IgD-negative memory B cell (primary cell): Measurements from ENCODE around the gene RNASET2. TPM values are rescaled to one million over a fixed set of nuclear protein-coding genes. Genes with fewer than 3 reads are reported as not detected.

Source experiments
- H3K27ac Mint-ChIP-seq, 3 donors: one replicate each; pipeline ENCODE4 v1.8.0; 2020 to 2022; ENCODE audit warnings: mild to moderate bottlenecking in 3 of 3, mixed read lengths in 3 of 3, moderate library complexity in 1 of 3
- H3K27me3 Mint-ChIP-seq: one replicate; pipeline ENCODE4 v1.8.0; 2021; ENCODE audit warnings: mixed read lengths
- H3K36me3 Mint-ChIP-seq: one replicate; pipeline ENCODE4 v1.8.0; 2020; ENCODE audit warnings: mild to moderate bottlenecking, mixed read lengths
- H3K4me1 Mint-ChIP-seq, 3 donors: one replicate each; pipeline ENCODE4 v1.8.0; 2020 to 2022; ENCODE audit warnings: mixed read lengths in 3 of 3, mild to moderate bottlenecking in 1 of 3
- H3K4me3 Mint-ChIP-seq, 4 donors: one replicate each; pipeline ENCODE4 v1.8.0; 2020 to 2022; ENCODE audit warnings: mild to moderate bottlenecking in 4 of 4, mixed read lengths in 4 of 4, moderate library complexity in 3 of 4
- H3K9me3 Mint-ChIP-seq, 3 donors: one replicate each; pipeline ENCODE4 v1.8.0; 2020 to 2021; ENCODE audit warnings: mixed read lengths in 3 of 3, mild to moderate bottlenecking in 1 of 3
- polyA plus RNA-seq: library from polyadenylated mRNA; unstranded; fragments of 300-500 nt; fragmentation: Illumina TruSeq; gene quantifications from one replicate; pipeline ENCODE4 v1.2.3, GENCODE V29; 2021

Gene RNASET2, protein sequence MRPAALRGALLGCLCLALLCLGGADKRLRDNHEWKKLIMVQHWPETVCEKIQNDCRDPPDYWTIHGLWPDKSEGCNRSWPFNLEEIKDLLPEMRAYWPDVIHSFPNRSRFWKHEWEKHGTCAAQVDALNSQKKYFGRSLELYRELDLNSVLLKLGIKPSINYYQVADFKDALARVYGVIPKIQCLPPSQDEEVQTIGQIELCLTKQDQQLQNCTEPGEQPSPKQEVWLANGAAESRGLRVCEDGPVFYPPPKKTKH
- polyA plus RNA-seq = 708 TPM

DNA sequence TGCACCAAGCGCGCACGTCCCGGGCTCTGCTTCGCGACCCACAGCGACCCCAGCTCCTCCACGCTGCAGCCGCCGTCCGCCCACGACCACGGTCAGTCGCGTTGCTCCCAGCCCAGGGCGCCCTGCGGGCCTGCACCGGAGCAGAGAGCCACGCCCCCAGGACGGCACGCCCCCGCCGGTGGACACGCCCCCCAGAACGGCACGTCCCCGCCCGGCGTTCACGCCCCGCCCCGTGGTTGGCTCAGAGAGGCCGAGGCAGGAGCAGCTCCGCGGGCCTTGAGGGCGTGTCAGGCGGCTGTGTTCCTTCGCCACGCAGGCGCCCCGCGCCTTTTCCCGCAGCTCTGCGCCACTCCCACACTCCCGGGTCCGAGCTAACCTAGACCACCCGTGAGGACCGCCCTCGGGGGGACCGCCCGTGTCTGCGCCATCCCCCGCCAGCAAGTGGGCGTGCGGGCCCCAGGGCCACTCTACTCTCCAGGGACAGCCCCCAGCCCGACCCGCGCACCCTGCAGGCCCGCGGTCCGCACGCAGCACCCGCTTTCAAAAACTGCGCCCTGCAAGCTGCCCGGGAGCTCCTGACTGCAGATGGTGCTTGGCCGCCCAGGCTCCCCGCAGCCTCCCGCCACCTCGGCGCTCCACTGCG, at the start of gene RNASET2:
TSS of gene RNASET2 (minus strand) at position 107 of the 643 bp plus-strand sequence. CDS start 368 bp downstream, outside the sequence.
- H3K27ac Mint-ChIP-seq = peak within 1 kb of the TSS; percentile 100
- no peaks in the 10 kb centered on the region for H3K9me3 Mint-ChIP-seq

DNA sequence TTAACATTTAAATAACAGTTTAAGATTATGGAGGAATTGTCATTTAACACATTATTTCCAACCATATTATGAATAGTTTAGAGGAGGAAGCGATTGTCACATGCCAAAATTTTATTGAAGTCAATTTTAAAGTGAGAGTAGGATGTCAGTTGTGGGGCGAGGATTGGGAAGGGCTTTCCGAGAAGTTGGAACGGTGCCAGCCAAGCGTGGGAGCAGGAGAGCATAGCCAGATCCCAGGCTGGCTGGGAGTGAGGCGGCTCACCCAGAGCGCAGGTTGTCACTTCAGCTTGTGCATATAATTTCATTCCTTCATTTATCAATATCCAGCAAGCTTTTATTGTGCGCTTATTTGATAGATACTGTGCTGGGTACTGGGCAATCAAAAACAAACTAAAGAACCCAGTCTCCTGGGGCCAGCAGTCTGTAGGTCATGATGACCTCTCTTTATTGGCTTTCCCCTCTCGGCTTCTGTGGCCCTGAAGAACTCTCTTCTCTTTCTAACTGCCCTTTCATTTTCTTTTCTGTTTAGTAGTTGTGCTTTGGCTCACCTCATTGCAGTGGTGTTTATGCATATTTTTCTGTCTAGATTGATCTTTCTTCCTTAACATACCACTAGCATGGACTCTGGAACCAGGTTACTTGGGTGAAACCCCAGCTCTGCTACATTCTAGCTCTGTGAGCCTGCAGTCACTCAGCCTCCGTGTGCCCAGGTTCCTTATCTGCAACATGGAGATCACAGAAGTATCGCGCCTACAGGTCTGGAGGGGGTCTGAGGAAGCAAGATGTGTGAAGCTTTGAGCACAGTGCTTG, 49.2 kb upstream of the RNASET2 start:
- H3K4me3 Mint-ChIP-seq = no peak overlapping the region
- peaks cover 13% of the 10 kb centered on the region for H3K36me3 Mint-ChIP-seq
- H3K27ac Mint-ChIP-seq = no peak overlapping the region
- H3K4me1 Mint-ChIP-seq = peaks cover 13 to 19% (median 15%) of the 10 kb centered on the region in 3 donors
- H3K27me3 Mint-ChIP-seq = no peaks in the 10 kb centered on the region
- no peaks in the 10 kb centered on the region for H3K9me3 Mint-ChIP-seq

More for the DNA sequence above, at the start of gene RNASET2:
- H3K4me1 Mint-ChIP-seq = peaks cover 42 to 64% (median 54%) of the 10 kb centered on the region in 3 donors
- peaks cover 2% of the 10 kb centered on the region for H3K36me3 Mint-ChIP-seq
- peak within 1 kb of the TSS; percentile 95 to 98 (median 97) for H3K4me3 Mint-ChIP-seq
- H3K27me3 Mint-ChIP-seq = no peaks in the 10 kb centered on the region

DNA sequence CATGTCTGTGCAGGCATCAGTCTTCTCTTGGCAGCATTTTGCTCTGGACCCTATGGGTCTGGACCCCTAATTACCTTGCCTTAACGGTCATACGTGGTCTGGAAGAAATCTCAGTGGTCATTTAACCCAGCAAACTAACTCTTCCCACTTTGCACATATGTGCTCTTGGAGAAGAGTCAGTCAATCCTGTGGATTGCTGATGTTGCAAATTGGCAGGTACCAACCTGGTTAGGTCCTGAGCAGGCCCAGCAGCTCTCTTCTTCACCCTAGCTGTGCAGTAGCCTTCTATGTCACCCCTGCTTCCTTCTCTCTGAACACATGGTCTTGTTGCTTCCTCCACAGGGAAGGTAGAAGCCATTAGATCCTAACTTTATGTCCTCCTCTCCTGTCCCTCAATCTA, 44.4 kb upstream of the RNASET2 start:
- Mint-ChIP-seq H3K9me3 (no peaks in the 10 kb centered on the region), H3K27me3 (no peaks in the 10 kb centered on the region), H3K4me3 (peak overlapping the region; percentile 30 to 90 (median 72)), H3K4me1 (peaks cover 22 to 28% (median 27%) of the 10 kb centered on the region in 3 donors), H3K27ac (peak overlapping the region; percentile 29 to 60 (median 59)), H3K36me3 (peaks cover 4% of the 10 kb centered on the region)

DNA sequence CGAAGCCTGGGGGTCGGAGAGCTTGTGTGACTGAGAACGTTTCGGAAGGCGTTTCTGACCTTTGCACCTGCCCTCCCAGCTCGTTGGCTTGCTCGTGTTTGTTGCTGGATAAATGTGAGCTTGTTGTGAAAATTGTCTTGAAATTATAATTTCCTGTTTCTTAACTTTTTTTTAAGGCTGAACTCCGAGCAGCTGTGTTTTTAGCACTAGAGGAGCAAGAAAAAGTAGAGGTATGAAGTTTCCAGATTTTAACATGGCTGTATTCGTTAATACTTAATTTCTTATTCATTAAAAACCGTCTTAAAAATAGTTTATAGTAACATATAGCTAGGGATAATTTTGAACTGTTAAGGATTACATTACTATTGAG, 43.5 kb upstream of the RNASET2 start:
- H3K27ac Mint-ChIP-seq = peak overlapping the region; percentile 39 to 83 (median 59)
- no peaks in the 10 kb centered on the region for H3K27me3 Mint-ChIP-seq
- H3K9me3 Mint-ChIP-seq = no peaks in the 10 kb centered on the region
- peak overlapping the region; percentile 88 to 95 (median 91) for H3K4me3 Mint-ChIP-seq
- H3K36me3 Mint-ChIP-seq = no peaks in the 10 kb centered on the region
- peaks cover 22 to 28% (median 26%) of the 10 kb centered on the region in 3 donors for H3K4me1 Mint-ChIP-seq

DNA sequence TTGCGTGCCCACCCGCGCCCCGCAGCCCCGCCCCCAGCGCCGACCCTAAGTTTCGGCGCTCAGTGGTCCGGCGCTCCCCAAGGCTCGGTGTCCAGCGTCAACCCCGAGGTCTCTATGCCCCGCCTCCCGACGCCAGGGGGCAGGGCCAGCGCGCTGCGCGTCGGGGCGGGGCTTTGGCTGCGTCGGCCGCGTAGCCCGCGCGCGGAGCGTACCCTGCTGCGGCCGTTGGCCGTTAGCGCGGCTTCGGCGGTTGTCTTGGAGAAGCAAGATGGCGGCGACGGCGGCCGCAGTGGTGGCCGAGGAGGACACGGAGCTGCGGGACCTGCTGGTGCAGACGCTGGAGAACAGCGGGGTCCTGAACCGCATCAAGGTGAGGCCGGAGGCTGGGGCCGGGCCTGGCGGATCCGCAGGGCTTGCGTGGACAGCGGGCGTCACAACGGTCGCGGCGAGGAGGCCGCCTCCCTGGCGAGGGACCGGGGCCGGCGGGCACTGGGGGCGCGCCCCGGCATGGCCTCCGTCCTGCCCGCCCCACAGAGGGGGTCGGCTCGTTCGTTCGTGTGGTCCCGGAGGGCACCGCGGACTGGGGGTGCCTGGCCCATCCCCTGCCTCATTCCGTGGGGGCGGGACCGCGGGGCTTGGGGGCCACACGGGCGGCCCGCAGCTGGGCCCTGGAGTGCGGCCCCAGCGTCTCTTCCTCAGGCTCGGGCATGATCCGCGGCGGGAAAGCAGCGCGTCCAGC, 43.0 kb upstream of the RNASET2 start, which contains the start of gene CEP43:
TSS of gene CEP43 (plus strand) at position 253 of the 739 bp plus-strand sequence. CDS start at position 269, 16 bp downstream.
- no peaks in the 10 kb centered on the region for H3K9me3 Mint-ChIP-seq
- peak within 1 kb of the TSS; percentile 59 to 83 (median 67) for H3K27ac Mint-ChIP-seq
- no peaks in the 10 kb centered on the region for H3K36me3 Mint-ChIP-seq
- peaks cover 24 to 28% (median 26%) of the 10 kb centered on the region in 3 donors for H3K4me1 Mint-ChIP-seq
- H3K27me3 Mint-ChIP-seq = no peaks in the 10 kb centered on the region
- peak within 1 kb of the TSS; percentile 89 to 96 (median 94) for H3K4me3 Mint-ChIP-seq

DNA sequence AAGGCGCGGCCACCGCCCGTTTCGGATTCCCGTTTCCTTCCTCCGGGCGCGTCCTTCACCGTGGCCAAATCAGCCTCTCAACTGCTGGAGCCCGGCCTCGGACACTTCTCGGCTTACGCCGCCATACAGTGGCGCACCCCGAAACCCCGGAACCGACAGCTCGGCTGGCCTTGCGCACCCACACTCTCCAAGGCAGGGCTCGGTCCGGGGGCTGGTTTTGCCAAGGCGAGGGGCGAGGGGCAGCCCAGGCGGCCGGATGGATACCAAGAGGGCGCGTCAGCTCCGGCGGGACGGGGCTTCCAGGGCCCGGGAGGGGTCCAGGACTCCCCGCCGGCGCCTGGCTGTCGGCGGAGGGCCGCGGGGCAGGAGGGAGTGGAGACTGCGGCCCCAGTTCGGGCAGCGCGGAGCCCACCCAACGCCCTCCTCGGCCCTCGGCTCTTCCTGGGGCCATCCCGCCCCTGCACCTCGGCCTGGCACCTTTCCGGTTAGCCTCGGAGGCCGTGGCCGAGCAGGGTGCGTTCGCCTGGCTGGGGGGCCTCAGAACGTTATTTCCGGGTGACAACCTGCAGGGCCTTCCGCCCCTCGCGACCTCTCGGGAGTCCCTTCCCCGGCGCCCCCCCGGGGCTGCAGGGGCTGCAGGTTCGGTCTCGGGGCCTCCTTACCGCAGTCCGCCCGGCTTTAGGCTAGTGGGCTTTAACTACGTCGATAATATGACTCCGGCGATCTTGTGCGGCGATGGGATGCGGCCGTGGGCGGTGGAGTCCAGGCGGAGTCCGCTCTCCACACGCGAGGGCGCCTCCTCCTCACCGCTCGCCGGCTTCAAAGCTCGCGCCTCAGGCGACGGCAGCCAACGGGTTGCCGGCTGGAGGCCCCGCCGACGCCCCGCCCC, 42.1 kb upstream of the RNASET2 start:
- Mint-ChIP-seq H3K4me1 (peaks cover 24 to 28% (median 26%) of the 10 kb centered on the region in 3 donors), H3K4me3 (peak overlapping the region; percentile 89 to 96 (median 94)), H3K27ac (peak overlapping the region in 1 of 3 donors; percentile 49), H3K36me3 (peaks cover 3% of the 10 kb centered on the region), H3K27me3 (no peaks in the 10 kb centered on the region), H3K9me3 (no peaks in the 10 kb centered on the region)

DNA sequence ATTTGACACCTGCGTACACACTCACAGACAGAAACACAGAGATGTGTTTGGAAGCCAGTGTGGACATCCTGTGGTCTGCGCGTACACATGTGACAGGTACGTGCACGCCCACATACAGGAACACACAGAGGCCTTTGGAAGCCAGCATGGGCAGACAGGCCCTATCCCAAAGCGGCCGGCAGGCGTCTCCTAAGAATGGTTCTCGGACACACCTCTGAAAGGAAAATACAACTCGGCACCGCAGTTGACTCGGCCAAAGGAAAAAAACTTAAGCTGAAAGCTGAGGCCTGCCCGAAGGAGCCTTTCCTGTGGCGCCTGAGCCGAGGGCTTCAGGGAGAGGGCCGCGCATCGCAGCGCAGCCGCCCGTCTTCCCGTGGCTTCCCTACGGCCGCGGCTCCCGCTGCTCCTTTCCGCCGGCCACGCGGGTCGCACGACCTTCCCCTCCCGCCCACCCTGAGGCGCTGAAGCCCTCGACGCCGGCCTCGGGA, 41.5 kb upstream of the RNASET2 start:
- Mint-ChIP-seq H3K27ac (peak overlapping the region in 2 of 3 donors; percentile 8 to 24), H3K9me3 (no peaks in the 10 kb centered on the region), H3K36me3 (peaks cover 3% of the 10 kb centered on the region), H3K4me1 (peaks cover 24 to 28% (median 26%) of the 10 kb centered on the region in 3 donors), H3K27me3 (no peaks in the 10 kb centered on the region), H3K4me3 (peak overlapping the region; percentile 67 to 94 (median 86))

DNA sequence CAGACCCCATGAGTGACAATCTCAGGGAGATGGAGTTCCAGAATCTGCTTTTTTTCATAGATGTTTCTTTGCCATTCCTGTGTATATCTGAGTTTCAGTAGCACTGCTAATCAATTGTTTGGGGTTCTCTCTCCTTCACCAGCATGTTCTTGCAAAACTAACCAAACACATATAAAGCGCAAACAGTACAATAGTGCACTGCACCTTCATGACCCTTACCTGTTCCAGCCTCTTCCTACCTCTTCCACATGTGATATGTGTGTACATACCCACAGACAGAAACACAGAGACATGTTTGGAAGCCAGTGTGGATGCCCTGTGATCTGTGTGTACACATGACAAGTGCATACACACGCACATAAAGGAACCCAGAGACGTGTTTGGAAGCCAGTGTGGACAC, 41.0 kb upstream of the RNASET2 start:
- peaks cover 24 to 28% (median 26%) of the 10 kb centered on the region in 3 donors for H3K4me1 Mint-ChIP-seq
- peak overlapping the region in 2 of 3 donors; percentile 8 to 24 for H3K27ac Mint-ChIP-seq
- H3K36me3 Mint-ChIP-seq = peaks cover 3% of the 10 kb centered on the region
- peak overlapping the region; percentile 67 to 94 (median 86) for H3K4me3 Mint-ChIP-seq
- H3K27me3 Mint-ChIP-seq = no peaks in the 10 kb centered on the region
- no peaks in the 10 kb centered on the region for H3K9me3 Mint-ChIP-seq

DNA sequence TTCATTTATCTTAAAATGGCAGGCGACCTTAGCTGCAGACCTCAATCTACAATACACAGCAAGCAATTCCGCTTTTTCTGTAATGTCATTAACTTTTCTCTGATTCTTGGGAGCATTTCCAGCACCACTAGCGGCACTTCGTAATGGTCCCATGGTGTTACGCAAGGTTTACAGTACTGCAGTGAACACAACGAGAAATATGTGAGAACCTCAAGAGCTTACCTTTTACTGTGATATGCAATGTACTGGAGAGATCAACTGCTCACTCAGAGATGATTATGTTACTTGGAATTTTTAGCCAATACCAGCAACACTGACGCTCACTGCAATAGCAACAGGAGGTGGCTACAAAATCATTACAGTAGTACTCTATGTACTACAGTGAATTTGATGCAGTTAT, 40.1 kb upstream of the RNASET2 start:
- Mint-ChIP-seq H3K4me3 (peak overlapping the region in 1 of 4 donors; percentile 50), H3K27me3 (no peaks in the 10 kb centered on the region), H3K36me3 (peaks cover 3% of the 10 kb centered on the region), H3K4me1 (peaks cover 21 to 22% (median 22%) of the 10 kb centered on the region in 3 donors), H3K27ac (no peak overlapping the region), H3K9me3 (no peaks in the 10 kb centered on the region)

DNA sequence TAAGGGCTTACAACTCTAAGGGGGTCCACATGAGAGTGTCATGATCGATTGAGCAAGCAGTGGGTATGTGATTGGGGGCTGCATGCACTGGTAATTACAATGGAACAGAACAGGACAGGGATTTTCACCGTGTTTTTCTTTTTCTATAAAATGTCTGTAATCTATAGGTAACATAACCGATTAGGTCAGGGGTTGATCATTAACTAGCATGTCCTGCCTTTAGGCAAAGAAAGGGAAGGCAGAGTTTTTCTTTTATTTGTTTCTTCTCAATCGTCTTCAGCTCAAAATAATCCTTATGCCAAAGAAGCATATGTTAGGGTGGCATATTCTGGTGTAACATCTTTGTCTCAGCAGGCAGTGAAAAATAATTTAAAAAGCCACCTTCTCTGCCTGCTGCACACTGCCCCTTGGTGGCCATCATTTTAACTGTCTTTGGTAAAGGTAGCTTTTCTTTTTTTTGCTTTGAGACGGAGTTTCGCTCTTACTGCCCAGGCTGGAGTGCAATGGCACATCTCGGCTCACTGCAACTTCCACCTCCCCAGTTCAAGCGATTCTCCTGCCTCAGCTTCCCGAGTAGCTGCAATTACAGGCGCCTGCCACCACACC, 33.2 kb upstream of the RNASET2 start:
- no peak overlapping the region for H3K27ac Mint-ChIP-seq
- H3K36me3 Mint-ChIP-seq = peaks cover 10% of the 10 kb centered on the region
- H3K9me3 Mint-ChIP-seq = no peaks in the 10 kb centered on the region
- no peaks in the 10 kb centered on the region for H3K27me3 Mint-ChIP-seq
- H3K4me1 Mint-ChIP-seq = peaks cover 8% of the 10 kb centered on the region in 3 donors
- H3K4me3 Mint-ChIP-seq = no peak overlapping the region

DNA sequence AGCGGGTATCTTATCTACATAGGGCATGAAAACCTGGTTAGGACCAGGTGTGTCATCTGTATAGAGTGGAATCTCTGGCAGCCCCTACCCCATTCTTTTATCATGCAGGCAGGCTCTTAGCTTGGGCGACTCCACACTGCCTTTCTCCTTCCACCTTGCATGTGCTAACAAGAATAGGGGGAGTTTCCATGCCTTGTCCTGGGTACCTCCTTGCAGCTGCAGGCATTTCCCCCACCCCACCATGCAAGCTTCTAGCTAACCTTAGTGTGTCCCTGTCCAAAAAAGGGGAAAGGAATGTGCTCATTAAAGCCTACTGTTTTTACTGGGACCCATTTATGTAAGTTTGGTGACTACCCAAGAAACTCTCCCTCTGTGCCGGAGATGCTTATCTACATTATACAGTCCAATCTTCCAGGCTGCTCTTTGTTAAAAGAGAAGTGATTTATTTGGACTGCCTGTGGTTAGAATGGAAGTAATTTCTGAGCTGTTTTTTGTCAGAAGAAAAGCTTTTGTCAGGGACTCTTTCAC, 32.4 kb upstream of the RNASET2 start:
- Mint-ChIP-seq H3K9me3 (no peaks in the 10 kb centered on the region), H3K4me3 (no peak overlapping the region), H3K27ac (no peak overlapping the region), H3K4me1 (peaks cover 8% of the 10 kb centered on the region in 3 donors), H3K27me3 (no peaks in the 10 kb centered on the region), H3K36me3 (peaks cover 9% of the 10 kb centered on the region)

DNA sequence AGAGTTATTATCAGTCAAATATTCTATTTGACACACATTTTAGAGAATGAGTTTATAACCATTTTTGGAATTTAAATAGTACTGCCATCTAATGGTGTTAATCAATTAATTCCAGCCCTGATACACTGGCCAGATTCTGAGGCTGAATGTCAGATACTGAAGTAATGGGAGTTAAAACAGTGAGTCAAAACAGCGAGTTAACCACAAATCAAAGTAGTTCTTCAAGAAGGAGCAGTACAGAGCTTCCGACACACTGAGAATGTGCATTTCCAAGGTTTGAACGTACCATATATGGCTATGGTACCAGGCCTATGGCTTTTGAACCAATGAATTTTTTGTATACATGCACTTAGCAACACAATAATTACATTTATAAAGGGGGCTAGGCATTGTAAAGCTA, 31.6 kb upstream of the RNASET2 start:
- no peaks in the 10 kb centered on the region for H3K9me3 Mint-ChIP-seq
- peaks cover 10% of the 10 kb centered on the region for H3K36me3 Mint-ChIP-seq
- H3K4me1 Mint-ChIP-seq = peaks cover 8% of the 10 kb centered on the region in 3 donors
- no peaks in the 10 kb centered on the region for H3K27me3 Mint-ChIP-seq
- no peak overlapping the region for H3K27ac Mint-ChIP-seq
- no peak overlapping the region for H3K4me3 Mint-ChIP-seq

DNA sequence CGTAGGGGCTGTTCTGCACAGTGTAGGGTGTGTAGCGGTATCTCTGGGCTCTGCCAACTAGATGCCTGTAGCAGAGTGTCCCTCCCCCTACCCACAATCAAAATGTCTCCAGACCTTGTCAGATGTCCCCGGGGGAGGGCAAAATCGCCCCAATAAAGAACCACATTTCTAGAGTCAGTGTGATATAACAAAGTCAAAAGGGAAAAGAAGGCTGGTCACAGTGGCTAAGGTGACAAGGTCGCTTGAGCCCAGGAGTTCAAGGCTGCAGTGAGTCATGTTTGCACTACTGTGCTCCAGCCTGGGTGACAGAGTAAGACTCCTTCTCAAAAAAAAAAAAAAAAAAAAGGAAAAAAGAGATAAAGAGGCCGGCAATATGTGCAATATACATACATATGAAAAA, 31.1 kb upstream of the RNASET2 start:
- no peak overlapping the region for H3K27ac Mint-ChIP-seq

More for the DNA sequence above, 31.1 kb upstream of the RNASET2 start:
- no peaks in the 10 kb centered on the region for H3K9me3 Mint-ChIP-seq
- peaks cover 8% of the 10 kb centered on the region in 3 donors for H3K4me1 Mint-ChIP-seq
- H3K4me3 Mint-ChIP-seq = no peak overlapping the region
- peaks cover 11% of the 10 kb centered on the region for H3K36me3 Mint-ChIP-seq
- no peaks in the 10 kb centered on the region for H3K27me3 Mint-ChIP-seq
